Measurements from ENCODE around the gene RB1.

- TF ChIP-seq CTCF (conservative IDR thresholded peaks at IDR 0.05 in 1 of 2, IDR thresholded peaks at IDR 0.05 in 1 of 2; ENCODE audit: extremely low read depth in 1 of 2, insufficient read depth in 1 of 2, low read depth in 1 of 2, low read length in 2 of 2) = no peak
- TF ChIP-seq EZH2 (IDR thresholded peaks at IDR 0.05; ENCODE audit: borderline replicate concordance, low read length) = no peak
These were observed 184.4 kb downstream of the RB1 start for GRCh38 chr13:48487968-48488367.

Measured in mammary epithelial cell (primary cell).